Measurements from ENCODE around the gene TMEM164.
"Not testable (repeated sequence)": the region's sequence is repeated elsewhere in the genome, so short reads cannot be mapped to it uniquely, and the experiment has no call there.

The TMEM164 gene

GRCh38 chrX:110153244-110153643 lies 150.3 kb downstream of the TMEM164 start:
- no peak overlapping the region for H3K27ac ChIP-seq
- no peak for TF ChIP-seq CTCF (conservative IDR thresholded peaks at IDR 0.05)

DNA sequence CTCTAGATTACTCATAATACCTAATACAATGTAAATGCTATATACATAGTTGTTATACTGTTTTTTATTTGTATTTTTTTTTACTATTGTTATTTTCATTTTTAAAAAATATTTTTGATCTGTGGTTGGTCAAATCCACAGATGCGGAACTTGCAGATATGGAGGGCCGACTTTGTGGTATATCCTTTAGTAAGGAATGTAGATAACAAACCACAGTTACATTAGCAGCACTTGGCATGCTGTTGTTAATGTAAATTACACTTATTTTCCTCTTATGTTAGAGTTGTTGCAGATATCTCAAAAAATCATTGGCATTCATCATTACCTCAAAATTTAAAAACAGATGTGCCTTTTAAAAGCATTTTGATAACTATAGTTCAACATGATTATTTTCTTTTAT lies 151.0 kb downstream of the TMEM164 start:
- no peak overlapping the region for H3K27ac ChIP-seq
- no peak for TF ChIP-seq CTCF (conservative IDR thresholded peaks at IDR 0.05)

GRCh38 chrX:110154328-110154727 lies 151.4 kb downstream of the TMEM164 start:
- not testable (repeated sequence) for H3K27ac ChIP-seq

DNA sequence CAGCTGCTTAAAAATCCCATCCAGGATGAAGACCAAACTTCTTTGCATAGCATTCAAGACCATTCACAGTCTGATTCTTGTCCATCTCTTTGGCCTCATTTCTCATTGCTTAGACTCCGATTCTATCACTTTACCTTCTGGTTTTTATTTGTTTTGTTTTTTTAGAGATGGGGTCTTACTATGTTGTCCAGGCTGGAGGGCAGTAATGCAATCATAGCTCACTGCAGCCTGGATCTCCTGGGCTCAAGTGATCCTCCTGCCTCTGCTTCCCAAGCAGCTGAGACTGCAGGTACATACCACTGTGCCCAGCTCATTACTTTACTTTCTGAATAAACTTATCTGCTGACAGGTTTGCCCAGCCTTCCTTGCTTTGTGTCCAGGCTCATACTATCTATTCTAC lies 152.8 kb downstream of the TMEM164 start:
- TF ChIP-seq CTCF (conservative IDR thresholded peaks at IDR 0.05), result no peak
- H3K27ac ChIP-seq, result no peak overlapping the region

DNA sequence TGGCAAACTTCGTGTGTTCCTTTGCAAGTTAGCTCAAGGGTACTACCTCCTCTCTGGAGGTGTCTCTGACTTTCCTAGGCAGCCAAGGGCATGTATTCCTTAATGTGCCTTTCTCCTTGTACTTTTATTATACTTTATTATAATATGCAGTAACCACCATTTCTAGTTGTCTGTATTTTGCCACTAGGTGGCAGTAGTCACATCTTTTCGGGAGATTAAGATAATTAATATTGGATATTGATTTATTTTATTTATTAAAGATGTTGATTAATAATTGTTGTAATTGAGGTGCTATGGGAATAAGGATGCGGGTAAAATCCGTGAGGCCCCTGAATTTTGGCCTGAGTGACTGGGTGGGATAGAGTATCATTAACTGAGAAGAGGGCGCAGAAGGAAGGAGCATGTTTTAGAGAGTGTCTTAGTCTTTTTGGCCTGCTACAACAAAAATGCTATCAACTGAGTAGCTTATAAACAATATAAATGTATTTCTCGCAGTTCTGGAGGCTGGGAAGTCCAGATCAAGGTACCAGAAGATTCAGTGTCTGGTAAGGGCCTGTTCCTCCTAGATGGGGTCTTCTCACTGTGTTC lies 153.3 kb downstream of the TMEM164 start:
- no peak overlapping the region for H3K27ac ChIP-seq
- TF ChIP-seq CTCF (conservative IDR thresholded peaks at IDR 0.05), result peak; percentile 47

DNA sequence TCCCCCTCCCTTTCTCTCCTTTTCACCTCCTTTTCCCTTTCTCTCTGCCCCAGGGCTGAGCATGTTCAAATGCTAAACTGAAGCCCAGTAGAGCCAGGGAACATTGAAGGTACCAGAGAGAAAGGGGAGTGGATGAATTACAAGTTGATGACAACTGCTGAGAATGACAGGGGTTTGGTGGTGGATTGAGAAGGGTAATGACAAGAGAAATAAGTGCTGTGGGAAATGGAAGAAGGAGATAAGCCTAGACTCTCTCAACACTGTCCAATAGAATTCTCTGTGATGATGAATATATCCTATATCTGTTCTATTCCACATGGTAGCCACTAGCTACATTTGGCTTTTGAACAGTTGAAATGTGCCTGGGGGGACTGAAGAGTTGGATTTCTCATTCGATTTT lies 154.5 kb downstream of the TMEM164 start:
- no peak for TF ChIP-seq CTCF (conservative IDR thresholded peaks at IDR 0.05)
- H3K27ac ChIP-seq, result no peak overlapping the region

DNA sequence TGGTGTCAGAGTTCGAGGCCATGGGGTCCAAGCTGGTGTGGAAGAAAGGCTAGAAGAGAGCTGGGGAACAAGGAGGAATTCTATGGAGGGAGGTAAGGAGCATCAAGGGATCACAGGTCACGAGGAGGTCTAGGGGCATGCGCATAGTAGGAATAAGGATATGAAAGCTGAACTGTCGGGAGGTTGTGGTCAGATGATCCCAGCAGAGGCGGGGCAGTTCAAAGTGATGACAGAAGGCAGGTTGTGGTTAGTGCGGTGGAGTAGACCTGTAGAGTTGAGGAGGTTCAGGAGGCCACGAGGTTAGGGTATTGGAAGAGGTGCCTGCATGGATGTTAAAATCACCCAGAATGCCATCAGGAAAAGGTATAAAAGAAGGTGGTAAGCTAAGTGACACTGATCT lies 156.3 kb downstream of the TMEM164 start:
- H3K27ac ChIP-seq, result no peak overlapping the region
- TF ChIP-seq CTCF (conservative IDR thresholded peaks at IDR 0.05), result no peak

- no peak overlapping the region for H3K27ac ChIP-seq
Observed at GRCh38 chrX:110159865-110160264, 157.0 kb downstream of the TMEM164 start.

More at GRCh38 chrX:110159865-110160264, 157.0 kb downstream of the TMEM164 start:
- TF ChIP-seq CTCF (conservative IDR thresholded peaks at IDR 0.05), result no peak
